Measurements from ENCODE around the gene SELENOK. TPM values are rescaled to one million over a fixed set of nuclear protein-coding genes. Genes with fewer than 3 reads are reported as not detected.

Gene SELENOK
- total RNA-seq, 4 donors from 2014 or later = 23.0 to 47.2 (median 30.1) TPM

- WGBS, 2 donors = 70 to 78% methylated on average over 4 of the region's 4 CpGs
- DNase-seq (ENCODE audit: low spot score in 2 of 2) = no peak
- no peak for TF ChIP-seq CTCF (IDR thresholded peaks at IDR 0.05)
- no peak for TF ChIP-seq POLR2A (IDR thresholded peaks at IDR 0.05)
- intact Hi-C loops (cut with DNase I; ENCODE audit: low total_unique reads) = no loop called here
- no peak overlapping the region for H3K4me3 ChIP-seq (ENCODE audit: low read depth, poor library complexity, severe bottlenecking)
Observed at GRCh38 chr3:53860196-53860595, 31.5 kb downstream of the SELENOK start.

- no peak overlapping the region for H3K4me3 ChIP-seq (ENCODE audit: low read depth, poor library complexity, severe bottlenecking)
Observed at GRCh38 chr3:53859178-53859577, 32.5 kb downstream of the SELENOK start.

GRCh38 chr3:53858096-53858741, 33.4 kb downstream of the SELENOK start:
- TF ChIP-seq POLR2A (IDR thresholded peaks at IDR 0.05) = no peak
- no peak for TF ChIP-seq CTCF (IDR thresholded peaks at IDR 0.05)
- intact Hi-C loops (cut with DNase I; ENCODE audit: low total_unique reads) = no loop called here
- H3K4me3 ChIP-seq (ENCODE audit: low read depth, poor library complexity, severe bottlenecking) = no peak overlapping the region

More at GRCh38 chr3:53859178-53859577, 32.5 kb downstream of the SELENOK start:
- TF ChIP-seq CTCF (IDR thresholded peaks at IDR 0.05) (no peak), POLR2A (IDR thresholded peaks at IDR 0.05) (no peak)
- intact Hi-C loops (cut with DNase I; ENCODE audit: low total_unique reads) = no loop called here
- 92 to 94% methylated on average over 6 of the region's 6 CpGs for WGBS, 2 donors
- no peak for DNase-seq (ENCODE audit: low spot score in 2 of 2)

GRCh38 chr3:53856964-53857363, 34.7 kb downstream of the SELENOK start:
- 76 to 86% methylated on average over 7 of the region's 7 CpGs for WGBS, 2 donors
- TF ChIP-seq POLR2A (IDR thresholded peaks at IDR 0.05) (no peak), CTCF (IDR thresholded peaks at IDR 0.05) (no peak)
- H3K4me3 ChIP-seq (ENCODE audit: low read depth, poor library complexity, severe bottlenecking) = no peak overlapping the region
- DNase-seq (ENCODE audit: low spot score in 2 of 2) = no peak
- intact Hi-C loops (cut with DNase I; ENCODE audit: low total_unique reads) = no loop called here

More at GRCh38 chr3:53858096-53858741, 33.4 kb downstream of the SELENOK start:
- no peak for DNase-seq (ENCODE audit: low spot score in 2 of 2)
- WGBS, 2 donors = 87 to 90% methylated on average over 7 of the region's 7 CpGs

GRCh38 chr3:53850895-53851294, 40.8 kb downstream of the SELENOK start:
- intact Hi-C loops (cut with DNase I; ENCODE audit: low total_unique reads) = no loop called here
- WGBS, 2 donors = 52 to 59% methylated on average over 5 of the region's 5 CpGs
- TF ChIP-seq CTCF (IDR thresholded peaks at IDR 0.05) (no peak), POLR2A (IDR thresholded peaks at IDR 0.05) (no peak)
- no peak for DNase-seq (ENCODE audit: low spot score in 2 of 2)
- no peak overlapping the region for H3K4me3 ChIP-seq (ENCODE audit: low read depth, poor library complexity, severe bottlenecking)

- intact Hi-C loops (cut with DNase I; ENCODE audit: low total_unique reads) = no loop called here
Observed at GRCh38 chr3:53849916-53850315, 41.7 kb downstream of the SELENOK start.

More at GRCh38 chr3:53849916-53850315, 41.7 kb downstream of the SELENOK start:
- WGBS, 2 donors = 94 to 95% methylated on average over 7 of the region's 7 CpGs
- no peak for TF ChIP-seq POLR2A (IDR thresholded peaks at IDR 0.05)
- TF ChIP-seq CTCF (IDR thresholded peaks at IDR 0.05) = no peak
- no peak overlapping the region for H3K4me3 ChIP-seq (ENCODE audit: low read depth, poor library complexity, severe bottlenecking)
- DNase-seq (ENCODE audit: low spot score in 2 of 2) = peak in 1 of 2 donors; percentile 48
